ENCODE results near the gene RPGR.

DNA sequence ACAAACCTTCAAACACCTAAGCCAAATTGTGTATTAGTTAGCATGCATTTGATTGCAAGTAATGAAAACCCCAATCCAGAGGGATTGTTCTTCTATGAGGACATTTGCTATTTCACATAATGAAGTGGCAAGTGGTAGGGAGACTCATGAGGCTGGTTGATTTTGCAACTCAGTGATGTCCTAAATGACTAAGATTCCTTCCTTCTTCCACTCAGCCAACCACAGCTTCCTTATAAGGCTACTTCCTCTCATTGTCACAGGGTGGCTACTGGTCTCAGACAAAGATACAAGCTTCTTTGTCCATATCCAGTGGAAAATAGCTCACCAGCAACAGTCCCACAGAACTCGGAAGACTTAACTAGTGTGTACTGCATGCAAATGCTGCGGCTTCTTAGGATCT lies 19.8 kb upstream of the RPGR start:
- TF ChIP-seq, protein P1, sequence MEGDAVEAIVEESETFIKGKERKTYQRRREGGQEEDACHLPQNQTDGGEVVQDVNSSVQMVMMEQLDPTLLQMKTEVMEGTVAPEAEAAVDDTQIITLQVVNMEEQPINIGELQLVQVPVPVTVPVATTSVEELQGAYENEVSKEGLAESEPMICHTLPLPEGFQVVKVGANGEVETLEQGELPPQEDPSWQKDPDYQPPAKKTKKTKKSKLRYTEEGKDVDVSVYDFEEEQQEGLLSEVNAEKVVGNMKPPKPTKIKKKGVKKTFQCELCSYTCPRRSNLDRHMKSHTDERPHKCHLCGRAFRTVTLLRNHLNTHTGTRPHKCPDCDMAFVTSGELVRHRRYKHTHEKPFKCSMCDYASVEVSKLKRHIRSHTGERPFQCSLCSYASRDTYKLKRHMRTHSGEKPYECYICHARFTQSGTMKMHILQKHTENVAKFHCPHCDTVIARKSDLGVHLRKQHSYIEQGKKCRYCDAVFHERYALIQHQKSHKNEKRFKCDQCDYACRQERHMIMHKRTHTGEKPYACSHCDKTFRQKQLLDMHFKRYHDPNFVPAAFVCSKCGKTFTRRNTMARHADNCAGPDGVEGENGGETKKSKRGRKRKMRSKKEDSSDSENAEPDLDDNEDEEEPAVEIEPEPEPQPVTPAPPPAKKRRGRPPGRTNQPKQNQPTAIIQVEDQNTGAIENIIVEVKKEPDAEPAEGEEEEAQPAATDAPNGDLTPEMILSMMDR (conservative IDR thresholded peaks at IDR 0.05; ENCODE audit: low read length), result no peak
- no peak for TF ChIP-seq EZH2phosphoT487 (IDR thresholded peaks at IDR 0.05; ENCODE audit: borderline replicate concordance)
